GM12878 (cell line): Measurements from ENCODE around the gene SAMD4A.

Experiments
- BCL3 ChIP-seq: IDR thresholded peaks from 2 replicates; pipeline ENCODE4 v1.6.1; 2011; ENCODE audit warnings: borderline replicate concordance, low read depth, mild to moderate bottlenecking, moderate library complexity, low read length; ENCODE audit not compliant: insufficient read depth, poor library complexity, severe bottlenecking
- CHD2 ChIP-seq: IDR thresholded peaks from 2 replicates; pipeline ENCODE4 v1.6.1; 2011; ENCODE audit warnings: low read depth, low read length, improper control_type of control experiment, borderline replicate concordance
- CTCF ChIP-seq, 3 experiments: IDR thresholded peaks in 2 of 3; conservative IDR thresholded peaks in 1 of 3; 2 replicates each; pipeline ENCODE4 v1.5.1; 2011; ENCODE audit warnings: low read depth in 3 of 3, low read length in 3 of 3, mild to moderate bottlenecking in 3 of 3, control low read depth in 2 of 3, moderate library complexity in 2 of 3, inconsistent platforms in 1 of 3, mixed read lengths in 1 of 3; ENCODE audit not compliant: control insufficient read depth in 2 of 3, insufficient read depth in 1 of 3; ENCODE audit errors: extremely low read depth in 1 of 3
- E2F4 ChIP-seq: IDR thresholded peaks from 2 replicates; pipeline ENCODE4 v1.6.1; 2012; ENCODE audit warnings: low read depth, low read length, improper control_type of control experiment
- FOXM1 ChIP-seq: IDR thresholded peaks from 2 replicates; pipeline ENCODE4 v1.6.1; 2012; ENCODE audit warnings: low read depth, mild to moderate bottlenecking, inconsistent platforms, low read length, moderate library complexity
- GABPA ChIP-seq: IDR thresholded peaks from 2 replicates; pipeline ENCODE4 v1.6.1; 2014; ENCODE audit warnings: antibody characterized with exemption, low read depth, mild to moderate bottlenecking, inconsistent platforms
- POLR2A ChIP-seq: IDR thresholded peaks from 2 replicates; pipeline ENCODE4 v1.6.1; 2011; ENCODE audit warnings: low read depth, mild to moderate bottlenecking, low read length
- POLR2AphosphoS5 ChIP-seq: IDR thresholded peaks from 2 replicates; pipeline ENCODE4 v1.6.1; 2011; ENCODE audit warnings: mild to moderate bottlenecking, low read length, inconsistent platforms
- RAD21 ChIP-seq: IDR thresholded peaks from 2 replicates; pipeline ENCODE4 v1.6.1; 2011; ENCODE audit warnings: mild to moderate bottlenecking, low read depth, low read length, moderate library complexity; ENCODE audit not compliant: insufficient read depth
- RB1 ChIP-seq: fragments of 450-650 bp; formaldehyde crosslinking; IDR thresholded peaks from 2 replicates; pipeline ENCODE4 v1.6.1; 2017; ENCODE audit warnings: mild to moderate bottlenecking, borderline replicate concordance
- RFX5 ChIP-seq: IDR thresholded peaks from 2 replicates; pipeline ENCODE4 v1.6.1; 2011; ENCODE audit warnings: low read depth, low read length, improper control_type of control experiment
- USF1 ChIP-seq: IDR thresholded peaks from 2 replicates; pipeline ENCODE4 v1.6.1; 2011; ENCODE audit warnings: borderline replicate concordance, low read depth, mild to moderate bottlenecking, moderate library complexity, mixed read lengths, low read length; ENCODE audit not compliant: insufficient read depth; ENCODE audit errors: extremely low read length

GRCh38 chr14:54728700-54729527 lies 162.0 kb downstream of the SAMD4A start:
- TF ChIP-seq POLR2A (no peak), CTCF (IDR thresholded peaks at IDR 0.05 in 2 of 3, conservative IDR thresholded peaks at IDR 0.05 in 1 of 3; ENCODE audit: control insufficient read depth in 2 of 3, extremely low read depth in 1 of 3, insufficient read depth in 1 of 3, low read depth in 3 of 3, low read length in 3 of 3) (no peak), POLR2AphosphoS5 (no peak), E2F4 (no peak), USF1 (no peak), CHD2 (no peak), RB1 (no peak), BCL3 (no peak), GABPA (no peak), FOXM1 (no peak), RAD21 (no peak), RFX5 (no peak)
